ENCODE data around the gene FAM81A. TPM values are rescaled to one million over a fixed set of nuclear protein-coding genes. Genes with fewer than 3 reads are reported as not detected.
"Not testable (repeated sequence)": the region's sequence is repeated elsewhere in the genome, so short reads cannot be mapped to it uniquely, and the experiment has no call there.

FAM81A gene
- total RNA-seq, 2 donors from 2014 or later = 0.21 TPM; not detected in 1

DNA sequence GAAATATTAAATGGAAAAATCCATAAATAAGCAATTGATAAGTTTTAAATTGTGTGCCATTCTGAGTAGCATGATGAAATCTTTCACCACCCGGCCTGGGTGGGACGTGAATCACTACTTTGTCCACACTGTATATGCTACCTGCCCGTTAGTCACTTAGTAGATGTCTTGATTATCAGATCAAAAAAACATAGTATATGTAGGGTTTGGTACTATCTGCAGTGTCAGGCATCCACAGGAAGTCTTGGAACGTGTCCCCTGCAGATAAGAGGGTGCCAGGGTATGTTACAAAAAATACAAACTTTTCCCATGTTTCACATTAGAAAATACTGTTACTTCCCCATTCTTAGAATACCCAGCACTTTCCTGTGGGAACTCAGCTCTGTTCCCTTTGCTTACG is 35.2 kb downstream of the FAM81A start:
- H3K36me3 Mint-ChIP-seq (ENCODE audit: insufficient read depth in 2 of 2) = peaks cover 0 to 2% of the 10 kb centered on the region in 2 donors
- H3K4me1 Mint-ChIP-seq (ENCODE audit: low read depth) = no peaks in the 10 kb centered on the region
- H3K27me3 Mint-ChIP-seq (ENCODE audit: low read depth) = peaks cover 51% of the 10 kb centered on the region
- H3K9me3 Mint-ChIP-seq = no peaks in the 10 kb centered on the region
- no peak for ATAC-seq (replicated peaks in 1 of 2)
- no peak for DNase-seq
- no peak overlapping the region for H3K4me3 Mint-ChIP-seq
- no peak overlapping the region for H3K27ac Mint-ChIP-seq

DNA sequence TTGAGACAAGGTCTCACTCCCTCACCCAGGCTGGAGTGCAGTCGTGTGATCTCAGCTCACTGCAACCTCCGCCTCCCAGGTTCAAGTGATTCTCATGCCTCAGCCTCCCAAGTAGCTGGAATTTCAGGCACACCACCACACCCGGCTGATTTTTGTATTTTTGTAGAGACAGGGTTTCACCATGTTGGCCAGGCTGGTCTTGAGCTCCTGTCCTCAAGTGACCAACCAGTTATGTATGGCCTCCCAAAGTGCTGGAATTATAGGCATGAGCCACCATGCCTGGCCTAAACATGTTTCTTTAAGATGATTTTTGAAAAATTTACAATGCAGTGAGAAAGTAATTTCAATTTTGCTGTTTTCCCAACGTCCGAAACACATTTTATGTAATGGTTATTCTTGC is 37.2 kb downstream of the FAM81A start:
- H3K27me3 Mint-ChIP-seq (ENCODE audit: low read depth) = peaks cover 41% of the 10 kb centered on the region
- H3K36me3 Mint-ChIP-seq (ENCODE audit: insufficient read depth in 2 of 2); ATAC-seq (replicated peaks in 1 of 2); H3K4me3 Mint-ChIP-seq; H3K4me1 Mint-ChIP-seq (ENCODE audit: low read depth); H3K9me3 Mint-ChIP-seq; DNase-seq; H3K27ac Mint-ChIP-seq: not testable (repeated sequence)

DNA sequence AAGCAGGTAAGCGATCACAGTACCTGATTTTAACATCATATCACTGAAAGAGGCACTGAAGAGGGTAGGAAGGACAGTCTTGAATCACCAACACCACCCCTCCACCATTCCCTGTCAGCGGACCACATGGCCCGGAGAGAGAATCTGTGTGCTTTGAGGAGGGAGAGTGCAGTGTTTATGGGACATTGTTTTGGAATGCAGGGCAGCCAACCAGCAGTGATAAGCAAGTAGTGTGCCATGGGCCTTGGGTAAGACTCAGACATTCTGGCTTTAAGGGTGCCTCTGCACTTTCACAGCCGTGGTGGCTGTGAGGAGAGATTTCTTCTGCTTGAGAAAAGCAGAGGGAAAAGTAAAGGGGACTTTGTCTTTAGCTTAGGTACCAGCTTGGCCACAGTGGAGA is 46.4 kb downstream of the FAM81A start:
- H3K36me3 Mint-ChIP-seq (ENCODE audit: insufficient read depth in 2 of 2) = no peaks in the 10 kb centered on the region
- H3K9me3 Mint-ChIP-seq = peaks cover 0 to under 1% of the 10 kb centered on the region in 2 donors
- DNase-seq (no peak), ATAC-seq (replicated peaks in 1 of 2) (no peak)
- no peaks in the 10 kb centered on the region for H3K4me1 Mint-ChIP-seq (ENCODE audit: low read depth)
- no peak overlapping the region for H3K4me3 Mint-ChIP-seq
- H3K27me3 Mint-ChIP-seq (ENCODE audit: low read depth) = no peaks in the 10 kb centered on the region
- H3K27ac Mint-ChIP-seq = no peak overlapping the region

DNA sequence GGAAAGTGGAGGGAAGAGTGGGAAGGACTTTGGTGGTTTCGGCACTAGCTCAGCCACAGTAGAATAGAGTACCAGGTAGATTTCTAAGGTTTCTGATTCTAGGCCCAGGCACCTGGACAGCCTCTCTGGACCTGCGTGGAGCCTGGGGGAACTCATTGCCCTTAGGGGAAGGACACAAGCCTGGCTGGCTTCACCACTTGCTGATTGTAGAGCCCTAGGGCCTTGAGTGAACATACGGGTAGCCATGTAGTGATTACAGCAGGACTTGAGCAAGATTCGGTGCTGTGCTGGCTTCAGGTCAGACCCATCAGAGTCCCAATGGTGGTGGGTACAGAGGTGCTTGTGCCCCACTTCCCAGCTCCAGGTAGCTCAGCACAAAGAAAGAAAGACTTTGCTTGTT is 47.0 kb downstream of the FAM81A start:
- Mint-ChIP-seq H3K27ac (no peak overlapping the region), H3K4me1 (ENCODE audit: low read depth) (no peaks in the 10 kb centered on the region), H3K27me3 (ENCODE audit: low read depth) (no peaks in the 10 kb centered on the region), H3K9me3 (peaks cover 0 to 4% of the 10 kb centered on the region in 2 donors), H3K4me3 (no peak overlapping the region), H3K36me3 (ENCODE audit: insufficient read depth in 2 of 2) (no peaks in the 10 kb centered on the region)
- no peak for ATAC-seq (replicated peaks in 1 of 2)
- DNase-seq = no peak

DNA sequence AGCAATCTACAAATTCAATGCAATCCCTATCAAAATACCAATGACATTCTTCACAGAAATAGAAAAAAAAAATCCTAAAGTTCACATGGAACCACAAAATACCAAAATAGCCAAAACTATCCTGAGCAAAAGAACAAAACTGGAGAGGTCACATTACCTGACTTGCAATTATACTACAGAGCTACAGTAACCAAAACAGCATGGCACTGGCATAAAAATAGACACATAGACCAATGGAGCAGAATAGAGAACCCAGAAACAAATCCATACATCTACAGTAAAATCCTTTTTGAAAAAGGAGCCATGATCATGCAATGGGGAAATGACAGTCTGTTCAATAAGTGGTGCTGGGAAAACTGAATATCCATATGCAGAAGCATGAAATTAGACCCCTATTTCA is 51.5 kb downstream of the FAM81A start:
- not testable (repeated sequence) for H3K27ac Mint-ChIP-seq; ATAC-seq (replicated peaks in 1 of 2); H3K27me3 Mint-ChIP-seq (ENCODE audit: low read depth); H3K4me1 Mint-ChIP-seq (ENCODE audit: low read depth); H3K9me3 Mint-ChIP-seq; H3K4me3 Mint-ChIP-seq; H3K36me3 Mint-ChIP-seq (ENCODE audit: insufficient read depth in 2 of 2); DNase-seq

DNA sequence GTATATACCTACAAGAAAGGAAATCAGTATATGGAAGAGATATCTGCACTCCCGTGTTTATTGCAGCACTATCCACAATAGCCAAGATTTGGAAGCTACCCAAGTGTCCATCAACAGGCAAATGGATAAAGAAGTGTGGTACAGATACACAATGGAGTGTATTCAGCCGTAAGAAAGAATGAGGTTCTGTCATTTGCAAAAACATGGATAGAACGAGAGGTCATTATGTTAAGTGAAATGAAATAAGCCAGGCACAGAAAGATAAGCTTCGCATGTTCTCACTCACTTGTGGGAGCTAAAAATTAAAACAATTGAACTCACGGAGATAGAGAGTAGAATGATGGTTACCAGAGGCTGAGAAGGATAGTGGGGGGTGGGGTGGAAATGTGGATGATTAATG is 53.1 kb downstream of the FAM81A start:
- Mint-ChIP-seq H3K27ac (no peak overlapping the region), H3K4me3 (no peak overlapping the region), H3K4me1 (ENCODE audit: low read depth) (no peaks in the 10 kb centered on the region), H3K9me3 (peaks cover 0 to 4% of the 10 kb centered on the region in 2 donors), H3K27me3 (ENCODE audit: low read depth) (no peaks in the 10 kb centered on the region), H3K36me3 (ENCODE audit: insufficient read depth in 2 of 2) (no peaks in the 10 kb centered on the region)
- no peak for ATAC-seq (replicated peaks in 1 of 2)
- no peak for DNase-seq

DNA sequence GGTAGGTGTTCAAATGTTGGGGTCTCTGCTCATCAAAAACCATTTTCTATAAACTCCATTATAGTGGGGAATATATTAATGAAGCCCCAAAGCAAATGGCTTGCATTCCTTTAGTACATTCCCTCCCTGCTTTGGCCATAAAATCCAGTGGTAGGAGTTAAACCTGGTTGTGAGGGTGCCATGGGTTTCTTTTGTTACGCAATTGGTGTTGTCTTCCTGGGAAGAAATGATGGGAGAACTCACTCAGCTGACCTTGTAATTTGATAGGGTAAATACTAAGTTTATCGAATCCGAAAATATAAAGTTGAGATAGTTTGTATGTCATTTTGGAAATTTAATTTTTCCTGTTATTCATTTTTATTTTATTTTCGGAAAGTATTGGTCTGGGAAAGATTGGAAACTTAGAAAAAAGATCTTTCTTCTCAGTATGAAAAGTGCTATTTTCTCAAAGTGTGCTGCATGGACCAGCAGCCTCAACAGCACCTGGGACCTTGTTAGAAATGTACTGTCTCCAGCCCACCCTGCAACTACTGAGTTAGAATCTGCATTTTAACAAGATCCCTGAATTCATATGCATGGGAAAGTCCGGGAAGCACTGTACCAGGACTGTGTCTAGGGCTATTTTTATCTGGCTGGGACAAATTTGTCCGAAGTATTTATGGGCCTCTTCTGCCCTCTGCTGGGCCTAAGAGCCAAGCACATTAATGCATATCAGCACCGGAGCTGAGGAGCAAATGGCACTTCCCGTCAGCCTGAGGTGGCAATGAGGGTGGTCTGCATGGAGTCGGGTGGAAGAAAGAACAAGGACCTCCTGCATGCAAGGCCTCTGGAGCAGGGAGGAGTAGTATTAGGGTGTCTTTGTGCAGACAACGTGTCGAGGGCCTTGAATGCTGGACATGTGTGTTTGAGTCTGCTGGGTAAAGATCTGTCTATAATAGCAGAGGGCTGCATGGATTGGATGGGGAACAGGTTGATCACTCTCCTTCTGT is 54.7 kb downstream of the FAM81A start:
- H3K4me1 Mint-ChIP-seq (ENCODE audit: low read depth) = no peaks in the 10 kb centered on the region
- H3K27ac Mint-ChIP-seq = no peak overlapping the region
- H3K9me3 Mint-ChIP-seq = peaks cover 0 to 4% of the 10 kb centered on the region in 2 donors
- no peaks in the 10 kb centered on the region for H3K36me3 Mint-ChIP-seq (ENCODE audit: insufficient read depth in 2 of 2)
- no peak overlapping the region for H3K4me3 Mint-ChIP-seq
- DNase-seq (peak; percentile 40 to 41), ATAC-seq (replicated peaks in 1 of 2) (peak; percentile 66 to 74)
- H3K27me3 Mint-ChIP-seq (ENCODE audit: low read depth) = no peaks in the 10 kb centered on the region

DNA sequence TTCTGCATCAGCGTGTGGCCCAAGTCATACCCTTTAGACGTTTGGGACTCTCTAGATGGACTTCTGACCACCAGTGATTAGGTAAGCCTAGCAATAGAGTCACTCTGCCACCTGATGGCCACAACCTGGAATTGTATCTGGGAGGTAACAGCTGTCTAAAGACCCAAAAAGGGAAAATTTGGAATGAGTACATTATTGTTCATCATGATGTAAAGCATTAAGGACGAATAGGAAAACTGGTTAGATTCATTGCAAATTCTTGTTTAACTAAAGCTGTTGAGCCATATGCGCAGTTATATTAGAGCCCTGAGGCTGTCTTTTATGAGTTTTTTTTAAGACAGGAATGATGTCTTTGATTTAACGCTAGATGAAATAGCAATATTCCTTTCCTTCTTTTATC is 63.6 kb downstream of the FAM81A start:
- no peak for ATAC-seq (replicated peaks in 1 of 2)
- H3K27me3 Mint-ChIP-seq (ENCODE audit: low read depth) = no peaks in the 10 kb centered on the region
- DNase-seq = peak in 1 of 2 donors; percentile 29
- H3K36me3 Mint-ChIP-seq (ENCODE audit: insufficient read depth in 2 of 2) = no peaks in the 10 kb centered on the region
- no peaks in the 10 kb centered on the region for H3K9me3 Mint-ChIP-seq
- H3K4me1 Mint-ChIP-seq (ENCODE audit: low read depth) = no peaks in the 10 kb centered on the region
- H3K27ac Mint-ChIP-seq = no peak overlapping the region
- no peak overlapping the region for H3K4me3 Mint-ChIP-seq

DNA sequence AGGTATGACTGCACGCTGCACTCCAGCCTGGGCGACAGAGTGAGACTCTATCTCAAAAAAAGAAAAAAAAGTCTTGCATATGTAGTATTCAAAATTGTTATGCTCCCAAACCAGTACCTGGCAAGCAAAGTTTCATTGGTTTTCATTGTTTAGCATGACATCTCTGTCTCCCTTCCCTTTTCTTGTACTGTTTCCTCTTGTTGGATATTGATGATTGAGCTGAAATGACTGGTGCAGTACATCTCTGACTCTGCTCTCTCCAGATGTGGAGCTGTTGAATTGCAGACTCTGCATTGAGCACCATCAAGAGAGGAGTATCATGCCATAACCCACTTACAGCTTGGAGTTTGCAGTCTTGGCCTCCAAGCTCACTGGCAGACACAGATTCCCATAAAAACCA is 77.2 kb downstream of the FAM81A start:
- no peak for DNase-seq
- no peak overlapping the region for H3K27ac Mint-ChIP-seq
- H3K4me3 Mint-ChIP-seq = no peak overlapping the region
- H3K27me3 Mint-ChIP-seq (ENCODE audit: low read depth) = no peaks in the 10 kb centered on the region
- H3K4me1 Mint-ChIP-seq (ENCODE audit: low read depth) = no peaks in the 10 kb centered on the region
- ATAC-seq (replicated peaks in 1 of 2) = no peak
- no peaks in the 10 kb centered on the region for H3K9me3 Mint-ChIP-seq
- no peaks in the 10 kb centered on the region for H3K36me3 Mint-ChIP-seq (ENCODE audit: insufficient read depth in 2 of 2)

DNA sequence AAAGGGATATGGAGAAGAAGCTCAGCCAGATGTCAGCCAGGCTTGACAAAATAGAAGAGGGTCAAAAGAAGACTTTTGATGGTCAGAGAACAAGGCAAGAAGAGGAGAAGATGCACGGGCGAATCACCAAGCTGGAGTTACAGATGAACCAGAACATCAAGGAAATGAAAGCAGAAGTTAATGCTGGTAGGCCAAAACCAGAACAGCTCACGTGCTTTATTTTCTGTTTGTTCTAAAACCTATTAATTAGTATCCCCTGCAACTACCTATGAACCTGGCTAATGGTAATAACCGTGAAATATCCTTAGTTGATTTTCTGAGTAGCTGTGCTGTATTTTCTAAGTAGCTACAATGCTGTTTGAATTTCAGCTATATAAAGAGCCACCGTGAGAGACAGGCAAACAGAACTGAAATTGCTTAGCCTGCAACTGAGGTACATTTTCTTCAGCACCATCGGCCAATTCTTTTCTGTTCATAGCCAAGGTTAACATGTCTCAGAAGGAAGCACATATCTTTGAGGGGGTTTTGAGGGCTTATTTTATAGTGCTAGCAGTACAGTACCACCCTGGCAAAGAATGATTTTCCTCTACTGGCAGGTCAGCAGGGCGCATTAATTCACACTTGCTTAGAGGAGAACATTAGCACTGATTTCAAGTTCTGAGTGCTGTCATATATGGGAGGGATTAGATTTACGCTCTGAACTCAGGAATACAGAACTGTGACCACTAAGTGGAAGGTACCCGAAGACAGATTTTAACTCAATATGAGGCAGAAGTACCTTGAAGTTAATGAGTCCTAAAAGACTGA is 78.9 kb downstream of the FAM81A start:
- DNase-seq (no peak), ATAC-seq (replicated peaks in 1 of 2) (no peak)
- no peaks in the 10 kb centered on the region for H3K36me3 Mint-ChIP-seq (ENCODE audit: insufficient read depth in 2 of 2)
- H3K9me3 Mint-ChIP-seq = no peaks in the 10 kb centered on the region
- no peak overlapping the region for H3K27ac Mint-ChIP-seq
- no peaks in the 10 kb centered on the region for H3K27me3 Mint-ChIP-seq (ENCODE audit: low read depth)
- no peak overlapping the region for H3K4me3 Mint-ChIP-seq
- H3K4me1 Mint-ChIP-seq (ENCODE audit: low read depth) = no peaks in the 10 kb centered on the region

DNA sequence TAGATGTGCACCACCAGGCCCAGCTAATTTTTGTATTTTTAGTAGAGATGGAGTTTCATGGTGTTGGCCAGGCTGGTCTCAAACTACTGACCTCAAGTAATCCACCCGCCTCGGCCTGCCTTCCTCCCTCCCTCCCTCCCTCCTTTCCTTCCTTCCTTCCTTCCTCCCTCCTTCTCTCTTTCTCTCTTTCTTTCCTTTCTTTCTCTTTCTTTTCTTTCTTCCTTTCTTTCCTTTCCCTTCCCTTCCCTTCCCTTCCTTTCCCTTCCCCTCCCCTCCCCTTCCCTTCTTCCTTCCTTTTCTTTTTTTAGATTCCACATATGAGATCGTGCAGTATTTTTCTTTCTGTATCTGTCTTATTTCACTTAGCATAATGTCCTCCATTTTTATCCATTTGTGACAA is 81.3 kb downstream of the FAM81A start:
- Mint-ChIP-seq H3K36me3 (ENCODE audit: insufficient read depth in 2 of 2) (no peaks in the 10 kb centered on the region), H3K27me3 (ENCODE audit: low read depth) (no peaks in the 10 kb centered on the region), H3K4me3 (no peak overlapping the region), H3K9me3 (no peaks in the 10 kb centered on the region), H3K4me1 (ENCODE audit: low read depth) (peaks cover 20% of the 10 kb centered on the region), H3K27ac (no peak overlapping the region)
- ATAC-seq (replicated peaks in 1 of 2) (no peak), DNase-seq (no peak)

DNA sequence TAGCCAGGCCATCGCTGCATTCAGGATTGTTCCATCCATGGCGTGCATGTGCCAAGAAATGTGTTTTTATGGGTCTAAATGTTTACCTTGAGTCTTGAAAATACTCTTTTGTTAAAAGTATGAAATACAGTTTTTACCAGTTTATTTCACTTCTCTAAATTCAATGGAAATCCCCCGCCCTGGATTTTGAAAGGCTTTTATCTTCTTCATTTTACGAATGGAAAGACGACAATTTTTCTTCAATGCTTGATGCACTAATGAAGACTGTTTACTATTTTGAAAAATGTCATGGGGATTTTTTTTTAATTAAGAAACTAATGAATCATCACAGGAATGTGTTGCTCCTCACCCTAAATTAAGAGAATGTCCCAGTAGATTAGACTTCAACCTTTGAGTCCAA is 83.5 kb downstream of the FAM81A start:
- H3K9me3 Mint-ChIP-seq = no peaks in the 10 kb centered on the region
- no peaks in the 10 kb centered on the region for H3K27me3 Mint-ChIP-seq (ENCODE audit: low read depth)
- ATAC-seq (replicated peaks in 1 of 2) = no peak
- peaks cover 25% of the 10 kb centered on the region for H3K4me1 Mint-ChIP-seq (ENCODE audit: low read depth)
- no peak overlapping the region for H3K4me3 Mint-ChIP-seq
- no peak for DNase-seq
- H3K27ac Mint-ChIP-seq = no peak overlapping the region
- no peaks in the 10 kb centered on the region for H3K36me3 Mint-ChIP-seq (ENCODE audit: insufficient read depth in 2 of 2)

DNA sequence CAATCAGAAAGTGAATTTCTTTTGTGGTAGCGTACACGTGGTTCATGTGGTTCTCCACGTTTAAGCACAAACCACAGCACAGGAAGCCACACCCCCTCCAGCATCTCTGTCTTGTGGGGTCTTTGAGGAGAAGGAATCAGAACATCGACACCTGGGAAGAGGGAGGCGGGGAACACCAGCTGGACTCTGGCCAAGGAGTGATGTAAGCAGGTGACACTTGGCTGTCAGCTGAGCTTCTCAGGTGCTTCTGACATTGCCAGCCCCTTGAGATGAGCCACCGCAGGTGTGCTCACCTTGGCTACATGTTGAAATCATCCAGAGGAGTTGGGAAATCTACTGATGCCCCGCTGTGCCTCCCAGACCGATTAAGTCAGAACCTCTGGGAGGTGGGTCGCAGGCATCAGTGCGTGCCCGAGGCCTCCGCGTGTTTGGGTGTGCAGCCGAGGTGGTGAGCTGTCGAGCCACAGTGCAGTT is 85.0 kb downstream of the FAM81A start:
- Mint-ChIP-seq H3K4me1 (ENCODE audit: low read depth) (peaks cover 25% of the 10 kb centered on the region), H3K27ac (no peak overlapping the region), H3K27me3 (ENCODE audit: low read depth) (no peaks in the 10 kb centered on the region)

More for the DNA sequence above, 85.0 kb downstream of the FAM81A start:
- ATAC-seq (replicated peaks in 1 of 2) (no peak), DNase-seq (peak in 1 of 2 donors; percentile 11)
- Mint-ChIP-seq H3K4me3 (peak overlapping the region; percentile 39 to 52), H3K36me3 (ENCODE audit: insufficient read depth in 2 of 2) (no peaks in the 10 kb centered on the region), H3K9me3 (no peaks in the 10 kb centered on the region)
